NCI-H524 (cell line): ENCODE data around the gene IL1RAPL2.

Source experiments
- DNase-seq, 2 experiments: peaks; one replicate each; lab custom pipeline; 2025; lab: John Stamatoyannopoulos, UW

IL1RAPL2 gene

DNA sequence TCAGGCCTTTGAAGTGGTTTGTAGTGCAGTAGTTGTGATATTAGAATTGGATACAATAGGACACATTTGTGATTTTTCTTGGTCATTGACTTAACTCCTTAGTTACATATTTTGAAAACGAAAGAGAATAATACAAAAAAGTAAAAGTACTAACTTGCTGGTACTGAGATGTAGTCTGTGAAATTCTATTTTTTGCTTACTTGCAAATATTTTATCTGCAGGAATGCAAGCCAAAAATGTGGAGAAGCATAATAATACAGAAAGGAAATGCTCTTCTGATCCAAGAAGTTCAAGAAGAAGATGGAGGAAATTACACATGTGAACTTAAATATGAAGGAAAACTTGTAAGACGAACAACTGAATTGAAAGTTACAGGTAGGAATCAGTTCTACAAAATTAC lies 701.2 kb downstream of the IL1RAPL2 start:
- DNase-seq = no peak

DNA sequence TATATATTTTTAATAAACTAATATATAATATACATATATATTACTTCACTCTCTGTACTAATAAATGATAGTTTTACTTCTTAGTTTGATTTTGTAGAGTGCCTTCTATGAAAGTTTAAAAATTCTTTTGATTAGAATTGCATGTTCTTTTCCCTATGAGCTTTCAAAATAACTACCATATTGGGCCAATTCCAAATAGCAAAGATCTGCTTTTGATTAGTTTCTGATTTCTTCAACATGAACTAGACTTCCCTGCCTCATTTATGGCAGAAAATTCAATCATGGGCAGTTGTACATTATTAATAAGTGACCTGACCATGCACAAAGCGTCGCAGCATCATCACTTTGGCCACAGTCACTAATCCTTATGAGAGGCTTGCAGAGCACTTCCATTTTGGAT lies 703.4 kb downstream of the IL1RAPL2 start:
- DNase-seq = no peak

DNA sequence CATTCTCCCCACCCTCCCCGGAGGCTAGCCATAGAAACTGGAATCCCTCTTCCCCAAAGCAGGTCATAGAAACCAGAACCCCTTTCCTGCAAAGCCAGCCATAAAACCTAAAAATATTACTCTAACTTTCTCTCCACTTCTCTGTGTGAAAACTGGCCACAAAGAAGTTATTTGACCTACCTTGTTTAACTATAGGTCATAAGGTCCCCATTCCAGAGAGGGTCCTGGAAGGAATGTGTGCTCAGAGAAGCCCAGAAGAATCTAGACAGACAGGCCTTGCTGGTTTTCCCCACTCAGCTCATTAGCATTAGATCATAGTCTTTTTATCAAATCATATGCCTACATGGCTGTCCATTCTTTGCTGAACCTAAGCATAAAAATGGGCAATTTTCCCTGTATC lies 707.3 kb downstream of the IL1RAPL2 start:
- DNase-seq = no peak

DNA sequence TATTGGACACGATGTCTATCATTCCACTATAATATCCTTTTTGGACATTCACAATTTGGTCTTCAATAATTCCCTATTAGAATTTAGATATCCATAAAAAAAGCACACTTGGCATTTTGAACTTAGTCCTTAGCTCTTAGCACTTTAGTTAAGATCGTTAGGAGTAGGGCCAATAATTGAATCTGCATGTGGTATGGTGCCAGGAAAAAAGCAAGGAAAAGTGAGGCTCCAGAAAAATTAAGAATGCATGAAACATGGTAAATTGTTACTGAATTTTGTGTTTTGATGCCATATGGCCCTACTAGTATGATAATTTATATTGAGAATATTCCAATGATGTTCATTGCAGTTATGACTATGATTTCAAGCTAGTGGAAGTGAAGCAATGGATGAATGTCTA lies 708.1 kb downstream of the IL1RAPL2 start:
- no peak for DNase-seq

DNA sequence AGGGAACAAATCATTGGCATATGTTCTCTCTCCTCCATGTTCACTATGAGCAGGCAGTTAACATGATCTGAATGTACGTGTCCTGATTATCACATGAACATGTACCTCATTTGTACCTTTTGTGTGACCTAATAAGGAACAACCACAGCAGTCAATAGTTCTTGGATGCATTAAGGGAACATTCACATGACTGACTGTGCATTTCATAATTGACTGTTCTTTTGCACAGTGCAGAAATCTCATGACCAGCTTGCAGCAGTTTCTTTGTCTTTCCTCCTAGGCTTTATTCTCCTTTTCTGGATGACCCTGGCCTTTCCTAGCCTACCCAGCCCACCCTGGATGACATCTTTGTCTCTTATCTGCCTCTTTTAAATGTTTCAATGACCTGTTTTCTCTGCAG lies 711.1 kb downstream of the IL1RAPL2 start:
- DNase-seq = no peak

DNA sequence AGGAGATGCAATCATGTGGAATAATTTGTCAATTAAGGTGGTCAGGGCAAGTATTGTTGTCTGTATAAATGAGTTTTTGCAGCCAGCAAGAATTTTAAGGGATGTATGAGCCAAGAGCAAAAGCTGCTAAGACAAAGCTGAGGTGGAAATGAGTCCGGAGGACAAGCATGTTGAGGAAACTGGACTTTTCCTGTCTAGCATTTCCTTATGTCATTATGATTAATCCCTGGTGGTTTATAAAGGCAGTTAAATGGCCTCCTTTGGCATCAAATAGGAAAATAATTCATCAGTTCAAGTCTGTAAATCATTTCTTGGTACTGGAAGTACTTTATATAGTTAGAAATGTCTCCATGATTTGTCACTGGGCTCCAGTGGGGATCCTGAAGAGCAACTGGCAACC lies 716.1 kb downstream of the IL1RAPL2 start:
- no peak for DNase-seq

DNA sequence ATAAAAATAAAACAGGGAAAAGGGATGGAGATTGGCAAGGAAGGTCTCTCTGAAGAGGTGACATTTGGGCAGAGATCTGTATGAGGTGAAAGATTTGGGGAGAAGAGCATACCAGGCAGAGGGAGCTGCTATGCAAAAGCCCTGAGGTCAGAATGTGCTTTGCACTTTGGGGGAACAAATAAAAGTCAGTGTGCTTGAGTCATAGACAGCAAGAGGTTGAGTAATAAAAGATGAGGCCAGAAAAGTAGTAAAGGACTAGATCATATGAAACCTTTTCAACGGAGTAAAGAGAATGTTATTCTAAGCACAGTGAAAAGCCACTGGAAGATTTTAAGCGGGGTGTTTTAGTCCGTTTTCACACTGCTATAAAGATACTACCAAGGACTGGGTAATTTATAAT lies 731.0 kb downstream of the IL1RAPL2 start:
- DNase-seq = no peak

DNA sequence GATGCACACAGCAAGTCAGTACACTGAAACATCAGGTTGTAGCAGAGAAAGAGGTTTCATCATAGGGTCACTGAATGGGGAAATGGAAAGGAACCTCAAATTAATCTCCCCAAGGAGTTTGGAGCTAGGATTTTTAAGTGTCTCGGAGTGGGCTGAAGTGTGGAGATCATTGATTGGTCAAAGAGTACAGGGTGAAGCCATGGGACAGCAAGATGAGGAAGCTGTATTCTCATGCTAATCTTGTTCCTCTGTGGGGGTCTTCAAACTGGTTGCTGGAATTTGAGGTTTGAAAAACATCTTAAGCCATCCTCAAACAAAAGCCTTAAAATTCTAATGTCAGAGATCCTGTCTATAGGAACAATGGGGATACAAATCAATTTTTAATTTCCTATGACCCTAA lies 733.3 kb downstream of the IL1RAPL2 start:
- DNase-seq = no peak

DNA sequence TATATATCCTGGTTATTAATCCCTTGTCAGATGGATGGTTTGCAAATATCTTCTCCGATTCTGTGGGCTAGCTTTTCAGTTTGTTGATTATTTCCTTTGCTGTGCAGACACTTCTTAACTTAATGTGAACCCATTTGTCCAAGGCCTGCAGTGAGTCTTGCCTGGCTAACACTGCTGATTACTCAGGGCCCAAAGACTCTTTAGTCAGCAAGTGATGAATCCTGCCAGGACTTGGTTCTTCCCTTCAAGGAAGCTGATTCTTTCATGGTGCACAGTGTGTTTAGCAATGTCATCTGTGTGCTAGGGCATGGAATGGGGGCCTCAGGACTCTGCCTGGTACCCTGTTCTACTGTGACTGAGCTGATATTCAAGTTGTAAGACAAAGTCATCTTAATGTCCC lies 736.2 kb downstream of the IL1RAPL2 start:
- DNase-seq = no peak

DNA sequence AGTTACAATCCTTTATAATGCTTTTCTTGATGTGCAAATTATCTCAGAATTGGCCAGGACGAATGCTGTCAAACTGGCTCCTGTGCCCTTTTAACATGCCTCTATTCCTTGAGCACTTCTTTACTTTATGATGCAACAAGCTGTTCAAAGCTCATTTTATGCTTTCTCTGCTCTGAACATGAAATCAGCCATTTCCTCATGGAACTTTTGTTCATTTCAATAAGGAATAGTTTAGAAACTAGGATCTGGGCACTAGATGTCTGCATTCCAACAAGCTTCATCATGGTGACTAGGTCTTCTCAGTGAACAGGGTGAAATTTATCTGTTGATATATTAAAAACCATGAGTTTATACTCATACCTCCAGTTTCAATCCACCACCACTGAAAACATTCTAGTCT lies 741.8 kb downstream of the IL1RAPL2 start:
- DNase-seq = no peak

DNA sequence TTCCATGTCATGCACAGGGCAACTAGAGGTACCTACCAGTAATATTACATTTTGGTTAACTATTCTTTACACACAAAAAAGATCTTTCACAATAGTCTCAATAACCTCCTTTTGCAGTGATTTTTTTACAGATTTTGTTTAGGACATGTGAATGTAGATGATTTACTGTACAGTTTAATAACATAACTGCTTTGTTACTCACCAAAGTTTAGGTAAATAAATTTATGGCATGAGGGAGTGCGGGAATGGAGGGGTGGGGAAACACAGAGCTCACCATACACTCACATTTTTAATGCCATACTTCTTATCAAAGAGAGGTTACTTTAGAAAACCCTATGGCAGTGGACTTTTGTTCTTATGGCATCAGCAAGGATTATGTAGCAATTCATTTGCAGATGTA lies 747.6 kb downstream of the IL1RAPL2 start:
- no peak for DNase-seq

DNA sequence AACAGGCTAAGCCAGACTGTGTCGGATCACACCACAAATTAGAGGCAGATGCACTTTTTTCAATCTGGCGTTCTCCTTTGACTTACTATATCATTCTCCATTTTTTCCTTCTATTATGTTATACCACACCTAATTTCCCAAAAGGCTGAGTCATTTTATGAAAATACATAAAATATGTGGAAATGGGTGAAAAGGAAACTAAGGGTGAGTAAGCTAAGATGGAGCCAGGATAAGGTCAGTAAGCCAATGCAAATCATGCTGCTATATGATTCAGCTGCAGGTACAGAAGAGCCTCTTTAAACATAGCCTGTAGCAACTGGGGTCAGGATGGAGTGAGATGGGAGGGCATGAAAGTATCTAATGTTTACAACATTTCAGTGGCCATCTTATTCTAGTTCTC lies 748.5 kb downstream of the IL1RAPL2 start:
- no peak for DNase-seq

DNA sequence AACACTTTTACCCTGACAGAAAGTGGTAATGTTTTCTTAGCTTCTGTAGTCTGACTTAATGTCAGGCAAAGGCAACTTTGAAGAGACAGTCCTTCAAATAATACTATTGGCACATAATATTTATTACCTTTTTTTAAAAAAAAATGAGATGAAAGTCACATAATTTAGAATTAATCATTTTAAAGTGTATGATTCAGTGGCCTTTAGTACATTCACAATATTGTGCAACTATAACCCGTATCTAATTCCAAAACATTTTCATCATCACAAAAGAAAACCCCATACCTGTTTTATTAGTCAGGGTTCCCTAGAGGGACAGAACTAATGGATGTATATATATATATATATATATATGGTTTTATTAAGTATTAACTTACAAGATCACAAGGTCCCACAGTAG lies 749.2 kb downstream of the IL1RAPL2 start:
- no peak for DNase-seq

DNA sequence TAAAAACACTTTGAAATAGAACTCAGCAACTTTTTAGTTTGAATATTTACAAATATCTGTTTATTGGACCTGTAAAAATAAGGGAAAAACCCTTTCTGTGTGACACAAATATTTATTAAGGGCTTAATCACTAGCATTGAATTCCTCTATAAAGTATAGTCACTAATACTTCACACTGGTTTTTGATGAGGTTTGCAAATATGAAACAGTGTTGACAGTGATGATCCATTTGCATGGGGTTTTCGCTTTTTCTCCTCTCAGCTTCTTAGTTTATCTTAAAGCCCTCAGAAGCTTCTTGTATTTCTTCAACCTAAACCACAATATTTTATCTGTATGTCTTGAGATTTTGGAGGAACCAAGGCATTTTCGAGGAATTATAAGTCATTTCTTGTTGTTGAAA lies 751.1 kb downstream of the IL1RAPL2 start:
- no peak for DNase-seq

DNA sequence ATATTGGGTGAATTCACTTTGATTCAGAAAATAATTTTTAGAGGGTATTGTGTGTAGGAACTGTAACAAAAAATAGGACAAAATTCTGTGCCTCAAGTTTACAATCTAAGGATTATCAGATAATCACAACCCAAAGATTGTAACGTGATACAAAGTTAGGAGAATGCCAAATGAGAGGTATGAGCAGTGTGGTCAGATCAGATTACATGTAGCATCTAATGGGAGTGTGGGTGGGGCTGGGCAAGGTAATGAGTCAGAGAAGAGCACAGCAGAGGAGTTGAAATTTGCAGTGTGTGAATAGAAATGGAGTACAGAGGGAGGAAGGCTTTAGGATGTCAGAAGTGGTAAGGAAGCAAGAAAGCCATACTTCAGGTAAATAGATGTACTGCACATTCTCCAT lies 757.9 kb downstream of the IL1RAPL2 start:
- peak; percentile 0 to 53 for DNase-seq

DNA sequence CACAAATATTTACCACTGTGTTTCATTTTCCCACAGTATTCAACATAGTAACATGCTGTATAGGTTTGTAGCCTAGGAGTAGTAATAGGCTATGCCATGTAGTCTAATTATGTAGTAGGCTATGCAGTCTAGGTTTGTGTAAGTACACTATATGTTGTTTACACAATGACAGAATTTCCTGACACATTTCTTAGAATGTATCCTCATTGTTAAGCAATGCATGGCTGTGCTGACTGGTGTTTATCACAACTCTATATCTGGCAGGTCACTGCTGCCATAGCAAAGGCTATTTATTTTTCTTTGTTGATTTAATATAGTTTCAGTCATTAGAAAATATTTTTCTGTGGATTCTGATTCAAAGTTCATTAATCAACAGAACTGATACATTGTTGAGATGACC lies 762.8 kb downstream of the IL1RAPL2 start:
- DNase-seq = no peak

DNA sequence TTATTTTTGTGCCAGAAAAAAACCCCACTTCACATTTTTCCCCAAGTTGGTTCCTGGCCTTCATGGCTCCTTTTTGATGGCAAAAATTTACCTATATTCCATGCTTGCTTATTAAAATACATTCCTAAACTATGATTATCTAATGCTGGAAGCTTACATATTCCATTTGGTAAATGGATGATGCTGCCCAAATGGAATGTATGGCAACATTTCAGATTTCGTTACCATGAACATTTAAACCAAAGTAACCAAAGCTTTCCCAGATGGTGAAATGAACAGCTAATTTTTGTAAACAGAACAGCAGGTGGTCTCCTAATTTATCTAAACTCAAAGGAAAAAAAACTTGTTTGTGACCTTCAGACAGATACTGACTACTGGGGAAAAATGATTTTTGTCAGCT lies 765.2 kb downstream of the IL1RAPL2 start:
- no peak for DNase-seq

DNA sequence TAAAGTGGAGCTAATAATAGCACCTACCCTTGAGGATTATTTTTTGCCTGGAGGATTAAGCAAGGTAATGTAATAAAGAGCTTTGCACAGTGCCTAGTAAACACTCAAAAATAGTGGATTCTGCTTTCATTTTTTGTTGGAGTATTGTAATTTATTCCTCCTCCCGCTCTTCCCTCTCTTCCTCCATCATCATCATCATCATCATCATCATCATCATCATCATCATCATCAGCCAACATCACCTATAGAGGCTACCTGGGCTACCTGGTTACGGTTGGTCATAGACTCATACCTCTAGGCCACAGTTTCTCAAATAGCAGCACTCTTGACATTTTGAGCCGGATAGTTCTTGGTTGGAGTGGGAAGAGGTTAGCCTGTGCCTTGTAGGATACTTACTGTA lies 781.4 kb downstream of the IL1RAPL2 start:
- DNase-seq = no peak

DNA sequence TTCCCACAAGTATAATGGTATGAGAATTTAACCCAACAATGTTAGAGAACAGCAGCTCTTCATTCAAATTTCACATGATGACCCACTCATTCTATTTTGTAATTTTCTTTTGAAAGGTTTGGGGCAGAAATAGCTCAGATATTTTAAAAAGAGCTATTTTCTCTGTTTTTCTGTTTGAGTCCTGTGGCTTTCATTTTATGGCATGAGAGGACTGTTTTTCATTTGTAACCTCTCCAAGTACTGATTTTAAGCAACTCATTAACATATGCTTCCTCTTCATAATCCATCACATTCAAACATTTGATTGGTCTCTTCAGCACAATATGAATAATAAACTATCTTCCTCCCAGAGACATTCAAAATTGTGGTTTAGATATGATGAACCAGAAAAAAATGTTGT lies 783.5 kb downstream of the IL1RAPL2 start:
- DNase-seq = no peak

DNA sequence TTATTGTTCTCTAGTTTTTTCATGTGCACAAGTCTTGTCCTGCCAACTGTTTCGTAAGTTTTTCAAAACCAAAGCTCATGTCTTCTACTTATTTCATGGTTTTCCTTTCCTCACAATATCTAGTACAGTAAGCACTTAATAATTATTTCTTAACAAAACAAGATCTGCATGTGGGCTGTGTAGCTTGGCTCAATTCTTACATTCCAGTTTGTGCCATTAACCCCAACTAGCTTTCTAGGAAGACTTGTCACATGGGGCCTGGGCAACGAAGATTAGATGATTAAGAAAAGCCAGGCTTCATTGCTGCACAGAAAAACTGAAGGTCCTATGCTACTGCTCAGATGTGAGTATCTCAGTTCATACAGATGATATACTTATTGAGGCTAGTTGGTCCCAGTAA lies 809.8 kb downstream of the IL1RAPL2 start:
- DNase-seq = no peak

DNA sequence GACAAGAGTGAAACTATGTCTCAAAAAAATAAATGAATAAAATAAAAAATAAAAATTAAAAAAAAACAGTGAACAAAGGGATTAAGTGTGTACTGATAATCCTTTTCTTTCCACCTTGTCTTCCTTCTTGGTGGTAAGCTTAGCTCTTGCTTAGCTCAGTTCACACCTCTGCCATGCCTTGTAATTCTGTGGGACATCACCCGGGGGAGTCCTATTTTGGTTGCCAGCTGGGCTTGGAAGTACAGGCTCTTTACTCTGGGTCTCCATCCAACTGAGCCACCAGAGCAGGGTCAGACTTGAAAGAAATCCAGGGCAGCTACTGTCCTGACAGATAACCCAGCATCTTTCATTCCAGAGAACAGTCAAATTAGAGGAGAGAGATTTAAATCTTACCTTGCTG lies 858.7 kb downstream of the IL1RAPL2 start:
- DNase-seq = no peak

DNA sequence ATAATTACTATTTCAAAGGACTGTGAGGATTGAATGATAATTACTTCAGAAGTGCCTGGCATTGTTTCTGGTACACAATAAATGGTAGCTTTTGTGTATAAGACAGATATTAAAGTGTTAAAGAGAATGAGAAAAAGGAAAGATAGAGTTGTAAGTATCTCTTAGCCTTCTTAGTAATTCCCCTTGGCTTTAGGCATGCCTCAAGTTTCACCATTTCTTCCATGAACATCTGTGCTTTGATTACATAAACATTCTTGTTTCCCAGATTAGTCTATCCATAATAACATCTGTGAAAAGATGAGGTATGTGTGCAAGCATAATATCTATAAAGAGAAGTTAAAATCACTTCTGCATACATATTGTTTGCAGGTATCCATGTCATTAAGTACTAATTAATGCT lies 885.4 kb downstream of the IL1RAPL2 start:
- no peak for DNase-seq

DNA sequence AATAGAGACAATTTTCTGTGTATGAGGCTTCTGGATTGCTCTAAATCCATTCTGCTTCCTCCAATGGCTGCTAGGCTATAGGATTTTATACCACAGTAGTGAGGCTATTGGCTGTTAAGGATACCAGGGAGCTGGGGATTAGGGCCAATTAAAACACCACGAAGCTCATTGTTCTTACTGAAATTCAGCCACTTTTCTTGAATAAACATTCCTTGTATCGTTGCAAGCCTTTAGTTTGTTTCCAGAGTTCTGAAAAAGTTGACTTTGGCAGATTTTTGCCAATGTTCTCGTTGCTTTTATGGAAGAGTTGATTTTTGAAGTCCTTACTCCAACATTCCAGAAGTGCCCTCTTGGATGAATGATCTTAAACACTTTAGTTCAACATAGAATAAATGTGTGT lies 892.8 kb downstream of the IL1RAPL2 start:
- no peak for DNase-seq

DNA sequence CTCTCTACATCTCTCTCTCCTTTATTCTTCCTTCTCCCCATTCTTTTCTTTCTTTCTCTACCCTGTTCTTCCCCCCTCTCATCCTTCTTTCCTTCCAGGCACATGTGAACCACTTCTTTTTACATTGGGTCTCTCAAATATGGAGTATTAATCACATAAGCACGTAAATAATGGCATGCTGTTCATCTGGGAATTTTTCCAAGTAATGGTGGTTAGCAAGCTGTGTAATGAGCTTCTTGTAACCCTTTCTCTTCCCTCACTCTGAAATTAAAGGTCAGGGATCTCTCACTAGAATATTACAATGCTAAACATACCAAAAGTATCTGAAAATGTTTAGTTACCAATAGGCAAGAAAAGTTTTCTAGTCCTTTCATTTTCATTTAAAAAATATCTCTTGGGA lies 894.4 kb downstream of the IL1RAPL2 start:
- peak in 1 of 2 experiments; percentile 14 for DNase-seq

DNA sequence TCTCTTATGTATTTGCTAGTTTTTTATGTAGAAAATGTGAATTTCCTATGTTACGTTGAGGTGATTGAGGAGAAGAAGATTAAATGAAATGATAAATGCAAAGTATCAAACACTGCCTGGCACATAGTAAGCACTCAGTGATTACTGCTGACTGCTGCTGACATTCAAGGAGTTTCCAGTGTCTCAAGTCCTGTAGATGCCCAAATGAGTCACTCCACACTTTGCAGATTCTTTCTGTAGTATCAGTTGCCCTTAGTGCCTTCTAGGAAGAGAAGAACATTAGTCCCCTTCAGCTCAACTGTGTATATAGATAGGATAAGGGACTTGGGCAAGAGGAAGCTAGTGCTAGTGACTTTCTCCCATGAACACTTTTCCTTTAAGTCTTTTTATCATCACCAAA lies 895.0 kb downstream of the IL1RAPL2 start:
- no peak for DNase-seq
